ENCODE results near the gene HAUS1.
"Not testable (repeated sequence)": the region's sequence is repeated elsewhere in the genome, so short reads cannot be mapped to it uniquely, and the experiment has no call there.

The HAUS1 gene

DNA sequence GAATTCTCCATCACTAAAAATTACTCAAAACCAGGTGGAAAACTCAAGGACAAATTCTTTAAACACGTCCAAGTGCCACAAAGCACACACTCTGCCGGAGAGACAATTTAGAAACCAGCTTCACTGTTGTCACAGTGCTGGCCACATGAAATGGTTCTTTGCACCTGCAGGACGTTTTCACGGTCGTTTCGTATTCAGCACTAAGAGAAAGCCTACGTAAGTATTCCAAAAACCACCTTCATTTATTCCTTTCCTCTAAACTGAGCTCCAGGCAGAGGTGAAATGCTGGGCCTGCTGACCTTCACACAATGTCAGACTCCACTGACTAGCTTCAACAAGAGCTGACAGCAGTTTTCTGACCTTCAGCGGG lies 6.8 kb upstream of the HAUS1 start:
- H3K36me3 ChIP-seq (ENCODE audit: control insufficient read depth, insufficient read depth, low read length), result peaks cover 2% of the 10 kb centered on the region
- H3K4me3 ChIP-seq (ENCODE audit: low read length), result peak overlapping the region; percentile 90
- peak overlapping the region; percentile 95 for H3K27ac ChIP-seq (ENCODE audit: low read depth, low read length)
- peaks cover 6% of the 10 kb centered on the region for H3K4me1 ChIP-seq (ENCODE audit: control insufficient read depth, insufficient read depth, low read length)
- H3K27me3 ChIP-seq (ENCODE audit: control insufficient read depth, insufficient read depth, low read length), result no peaks in the 10 kb centered on the region
- H3K9ac ChIP-seq (ENCODE audit: low read length), result peak overlapping the region; percentile 87

DNA sequence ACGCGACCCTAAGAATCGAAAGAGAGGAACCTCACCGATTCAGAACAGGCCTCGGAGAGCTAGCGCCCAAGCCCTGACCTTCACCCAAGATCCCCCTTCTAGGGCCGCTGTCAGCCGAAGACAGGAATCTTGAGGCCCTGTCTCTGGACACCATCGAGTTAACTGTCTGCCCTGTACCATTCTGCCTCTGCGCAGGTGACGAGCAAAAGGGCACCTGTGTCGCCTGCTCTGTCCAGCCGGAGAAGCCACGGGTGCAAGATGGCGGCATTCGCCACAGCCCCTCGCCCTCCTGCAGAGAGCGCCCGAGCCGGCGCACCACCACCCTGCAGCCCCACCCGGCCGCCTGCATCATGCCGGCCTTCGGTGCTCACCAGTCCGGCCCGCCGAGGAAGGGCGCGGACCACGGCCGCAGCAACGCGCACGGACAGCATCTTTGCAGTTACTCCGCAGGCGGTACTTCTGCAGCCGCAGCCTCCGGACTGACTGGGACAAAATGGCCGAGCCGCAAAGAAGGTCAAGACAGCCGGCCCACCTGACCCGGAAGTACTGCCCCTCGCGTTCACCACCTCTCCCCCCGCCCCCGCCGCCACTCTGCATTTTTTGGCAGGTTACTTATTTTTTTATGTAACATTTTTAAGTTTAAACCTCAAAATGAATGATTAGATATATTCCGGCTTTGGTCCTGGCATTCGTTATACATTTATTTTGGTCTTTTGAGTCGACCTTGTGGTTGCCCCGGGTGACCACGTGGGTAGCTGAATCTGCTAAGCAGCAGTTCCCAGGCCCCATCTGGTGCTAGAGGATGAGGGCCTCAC lies 6.2 kb upstream of the HAUS1 start, which contains the start of gene ATP5F1A:
TSS of gene ATP5F1A (minus strand) at position 496 of the 815 bp plus-strand sequence. CDS start at position 431, 65 bp downstream.
- peak within 1 kb of the TSS; percentile 95 for H3K27ac ChIP-seq (ENCODE audit: low read depth, low read length)
- peaks cover 6% of the 10 kb centered on the region for H3K4me1 ChIP-seq (ENCODE audit: control insufficient read depth, insufficient read depth, low read length)
- peak within 1 kb of the TSS; percentile 87 for H3K9ac ChIP-seq (ENCODE audit: low read length)
- H3K27me3 ChIP-seq (ENCODE audit: control insufficient read depth, insufficient read depth, low read length), result no peaks in the 10 kb centered on the region
- H3K36me3 ChIP-seq (ENCODE audit: control insufficient read depth, insufficient read depth, low read length), result peaks cover 2% of the 10 kb centered on the region
- peak within 1 kb of the TSS; percentile 90 for H3K4me3 ChIP-seq (ENCODE audit: low read length)

DNA sequence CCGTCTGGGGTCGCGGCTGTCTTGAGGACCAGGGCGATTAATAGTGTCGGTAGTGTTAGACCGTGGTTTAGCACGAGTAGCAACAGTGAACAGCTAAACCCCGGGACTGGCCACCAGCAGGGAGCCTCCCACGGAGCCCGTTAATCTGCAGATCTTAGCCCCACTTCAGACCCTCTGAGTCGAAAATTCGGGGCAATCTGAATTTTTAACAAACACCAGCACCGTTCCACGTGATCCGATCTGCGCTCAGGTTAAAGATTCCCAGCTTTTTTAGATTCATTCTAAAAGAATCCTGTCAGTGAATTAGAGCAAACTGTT lies 5.6 kb upstream of the HAUS1 start:
- Histone ChIP-seq H3K36me3 (ENCODE audit: control insufficient read depth, insufficient read depth, low read length) (peaks cover 2% of the 10 kb centered on the region), H3K9ac (ENCODE audit: low read length) (peak overlapping the region; percentile 38), H3K4me1 (ENCODE audit: control insufficient read depth, insufficient read depth, low read length) (peaks cover 6% of the 10 kb centered on the region), H3K27ac (ENCODE audit: low read depth, low read length) (peak overlapping the region; percentile 95), H3K4me3 (ENCODE audit: low read length) (peak overlapping the region; percentile 90), H3K27me3 (ENCODE audit: control insufficient read depth, insufficient read depth, low read length) (no peaks in the 10 kb centered on the region)

DNA sequence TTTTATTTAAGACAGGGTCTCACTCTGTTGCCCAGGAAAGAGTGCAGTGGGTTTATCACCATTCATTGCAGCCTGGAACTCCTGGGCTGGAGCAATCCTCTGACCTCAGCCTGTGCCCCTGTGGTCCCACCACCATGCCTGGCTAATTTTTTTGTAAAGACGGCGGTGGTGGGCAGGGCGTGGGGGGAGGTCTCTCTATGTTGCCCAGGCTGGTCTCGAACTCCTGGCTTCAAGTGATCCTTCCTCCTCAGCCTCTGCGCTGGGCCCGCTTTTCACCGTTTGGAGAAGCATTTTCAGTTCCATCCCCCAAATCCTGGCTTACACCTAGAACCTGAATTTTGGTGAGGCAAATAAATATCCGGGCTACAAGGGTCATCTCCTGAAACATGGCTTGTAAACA lies 4.7 kb upstream of the HAUS1 start:
- Histone ChIP-seq H3K9ac (ENCODE audit: low read length) (no peak overlapping the region), H3K27ac (ENCODE audit: low read depth, low read length) (no peak overlapping the region), H3K4me1 (ENCODE audit: control insufficient read depth, insufficient read depth, low read length) (peaks cover 6% of the 10 kb centered on the region), H3K27me3 (ENCODE audit: control insufficient read depth, insufficient read depth, low read length) (no peaks in the 10 kb centered on the region), H3K36me3 (ENCODE audit: control insufficient read depth, insufficient read depth, low read length) (no peaks in the 10 kb centered on the region), H3K4me3 (ENCODE audit: low read length) (no peak overlapping the region)

DNA sequence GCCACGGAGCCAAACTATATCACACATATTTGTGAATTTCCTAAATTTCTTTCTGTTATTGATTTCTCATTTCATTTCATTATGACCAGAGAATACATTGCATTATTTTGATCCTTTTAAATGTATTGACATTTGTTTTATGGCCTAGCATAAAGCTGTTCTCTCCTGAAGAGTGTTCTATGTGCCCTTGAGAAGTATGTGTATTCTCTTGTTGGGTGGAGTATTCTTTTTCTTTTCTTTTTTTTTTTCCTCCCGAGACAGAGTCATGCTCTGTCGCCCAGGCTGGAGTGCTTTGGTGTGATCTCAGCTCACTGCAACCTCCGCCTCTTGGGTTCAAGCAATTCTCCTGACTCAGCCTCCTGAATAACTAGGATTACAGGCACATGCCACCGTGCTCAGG lies 5.2 kb downstream of the HAUS1 start:
- no peaks in the 10 kb centered on the region for H3K27me3 ChIP-seq (ENCODE audit: control insufficient read depth, insufficient read depth, low read length)
- H3K27ac ChIP-seq (ENCODE audit: low read depth, low read length), result no peak overlapping the region
- H3K36me3 ChIP-seq (ENCODE audit: control insufficient read depth, insufficient read depth, low read length), result peaks cover 4% of the 10 kb centered on the region
- peaks cover 4% of the 10 kb centered on the region for H3K4me1 ChIP-seq (ENCODE audit: control insufficient read depth, insufficient read depth, low read length)
- H3K9ac ChIP-seq (ENCODE audit: low read length), result no peak overlapping the region
- H3K4me3 ChIP-seq (ENCODE audit: low read length), result no peak overlapping the region

DNA sequence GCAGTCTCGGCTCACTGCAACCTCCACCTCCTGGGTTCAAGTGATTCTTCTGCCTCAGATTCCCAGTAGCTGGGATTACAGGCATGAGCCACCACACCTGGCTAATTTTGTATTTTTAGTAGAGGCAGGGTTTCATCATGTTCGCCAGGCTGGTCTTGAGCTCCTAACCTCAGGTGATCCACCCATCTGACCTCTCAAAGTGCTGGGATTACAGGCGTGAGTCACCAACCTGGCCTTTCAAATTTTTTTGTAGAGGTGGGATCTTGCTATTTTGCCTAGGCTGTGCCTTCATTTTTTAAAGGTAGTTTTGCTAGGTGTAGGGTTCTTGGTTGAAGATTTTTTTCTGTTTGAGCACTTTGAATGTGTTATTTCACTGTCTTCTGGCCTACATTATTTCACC lies 6.2 kb downstream of the HAUS1 start:
- Histone ChIP-seq H3K27me3 (ENCODE audit: control insufficient read depth, insufficient read depth, low read length) (no peaks in the 10 kb centered on the region), H3K36me3 (ENCODE audit: control insufficient read depth, insufficient read depth, low read length) (peaks cover 4% of the 10 kb centered on the region)

DNA sequence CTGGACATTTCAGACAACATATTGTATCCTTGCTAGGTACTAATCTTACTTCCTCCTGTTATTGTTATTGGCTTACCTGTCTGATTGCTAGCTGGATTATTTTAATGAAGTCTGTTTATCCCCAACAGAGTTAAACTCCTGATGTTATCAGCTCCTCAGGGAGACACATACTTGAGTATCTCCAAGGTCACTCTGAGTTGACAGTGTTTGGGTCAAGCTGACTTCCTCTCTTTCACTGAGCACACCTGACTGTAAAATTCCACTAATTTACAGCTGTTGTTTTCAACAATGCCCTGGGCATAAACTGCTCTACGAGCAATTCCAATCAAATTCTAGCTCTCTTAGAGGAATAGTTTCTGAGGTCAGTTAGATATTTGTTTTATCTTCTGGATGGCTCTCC lies 9.6 kb downstream of the HAUS1 start:
- Histone ChIP-seq H3K4me3 (ENCODE audit: low read length) (no peak overlapping the region), H3K4me1 (ENCODE audit: control insufficient read depth, insufficient read depth, low read length) (no peaks in the 10 kb centered on the region), H3K27ac (ENCODE audit: low read depth, low read length) (no peak overlapping the region), H3K36me3 (ENCODE audit: control insufficient read depth, insufficient read depth, low read length) (peaks cover 4% of the 10 kb centered on the region), H3K9ac (ENCODE audit: low read length) (no peak overlapping the region), H3K27me3 (ENCODE audit: control insufficient read depth, insufficient read depth, low read length) (no peaks in the 10 kb centered on the region)

More for the DNA sequence above, 6.2 kb downstream of the HAUS1 start:
- H3K27ac ChIP-seq (ENCODE audit: low read depth, low read length), result no peak overlapping the region
- no peak overlapping the region for H3K4me3 ChIP-seq (ENCODE audit: low read length)
- no peak overlapping the region for H3K9ac ChIP-seq (ENCODE audit: low read length)
- H3K4me1 ChIP-seq (ENCODE audit: control insufficient read depth, insufficient read depth, low read length), result no peaks in the 10 kb centered on the region

DNA sequence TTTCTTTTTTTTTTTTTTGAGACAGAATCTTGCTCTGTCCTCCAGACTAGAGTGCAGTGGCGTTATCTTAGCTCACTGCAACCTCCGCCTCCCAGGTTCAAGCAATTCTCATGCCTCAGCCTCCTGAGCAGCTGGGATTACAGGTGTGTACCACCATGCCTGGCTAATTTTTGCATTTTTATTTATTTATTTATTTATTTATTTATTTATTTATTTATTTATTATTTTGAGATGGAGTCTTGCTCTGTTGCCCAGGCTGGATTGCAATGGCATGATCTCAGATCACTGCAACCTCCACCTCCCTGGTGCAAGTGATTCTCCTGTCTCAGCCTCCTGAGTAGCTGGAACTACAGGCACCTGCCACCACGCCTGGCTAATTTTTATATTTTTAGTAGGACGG lies 22.4 kb downstream of the HAUS1 start:
- not testable (repeated sequence) for H3K27ac ChIP-seq (ENCODE audit: low read depth, low read length); H3K9ac ChIP-seq (ENCODE audit: low read length); H3K27me3 ChIP-seq (ENCODE audit: control insufficient read depth, insufficient read depth, low read length); H3K4me3 ChIP-seq (ENCODE audit: low read length); H3K4me1 ChIP-seq (ENCODE audit: control insufficient read depth, insufficient read depth, low read length)
- peaks cover 13% of the 10 kb centered on the region for H3K36me3 ChIP-seq (ENCODE audit: control insufficient read depth, insufficient read depth, low read length)

DNA sequence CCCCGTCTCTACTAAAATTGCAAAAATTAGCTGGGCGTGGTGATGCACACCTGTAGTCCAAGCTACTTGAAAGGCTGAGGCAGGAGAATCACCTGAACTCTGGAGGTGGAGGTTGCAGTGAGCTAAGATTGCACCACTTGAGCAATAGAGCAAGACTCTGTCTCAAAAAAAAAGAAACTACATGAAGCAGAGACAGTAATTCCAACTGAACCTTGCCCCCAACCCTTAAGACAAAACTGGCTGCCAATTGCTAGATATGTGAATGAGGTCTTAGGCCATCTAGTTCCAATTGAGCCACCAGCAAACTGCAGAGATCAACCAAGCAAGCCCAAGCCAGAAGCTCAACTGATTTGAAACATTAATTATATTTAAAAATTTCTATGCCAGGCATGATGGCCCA lies 25.9 kb downstream of the HAUS1 start:
- no peak overlapping the region for H3K27ac ChIP-seq (ENCODE audit: low read depth, low read length)
- H3K27me3 ChIP-seq (ENCODE audit: control insufficient read depth, insufficient read depth, low read length), result no peaks in the 10 kb centered on the region
- no peak overlapping the region for H3K9ac ChIP-seq (ENCODE audit: low read length)
- peaks cover 8% of the 10 kb centered on the region for H3K36me3 ChIP-seq (ENCODE audit: control insufficient read depth, insufficient read depth, low read length)
- H3K4me1 ChIP-seq (ENCODE audit: control insufficient read depth, insufficient read depth, low read length), result no peaks in the 10 kb centered on the region
- no peak overlapping the region for H3K4me3 ChIP-seq (ENCODE audit: low read length)

DNA sequence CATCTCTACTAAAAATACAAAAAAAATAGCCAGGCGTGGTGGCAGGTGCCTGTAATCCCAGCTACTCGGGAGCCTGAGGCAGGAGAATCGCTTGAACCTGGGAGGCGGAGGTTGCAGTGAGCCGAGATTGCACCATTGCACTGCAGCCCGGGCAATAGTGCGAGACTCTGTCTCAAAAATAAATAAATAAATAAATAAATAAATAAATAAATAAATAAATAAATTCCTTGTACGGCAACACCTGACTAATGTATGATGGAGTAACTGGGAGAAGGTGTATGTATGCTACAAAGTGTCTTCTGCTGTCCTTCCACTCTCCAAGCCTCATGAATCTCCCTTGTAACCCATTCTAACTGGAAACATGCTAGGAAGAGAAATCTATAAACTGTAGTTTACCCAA lies 26.4 kb downstream of the HAUS1 start:
- H3K4me3 ChIP-seq (ENCODE audit: low read length); H3K9ac ChIP-seq (ENCODE audit: low read length); H3K27me3 ChIP-seq (ENCODE audit: control insufficient read depth, insufficient read depth, low read length); H3K4me1 ChIP-seq (ENCODE audit: control insufficient read depth, insufficient read depth, low read length); H3K36me3 ChIP-seq (ENCODE audit: control insufficient read depth, insufficient read depth, low read length); H3K27ac ChIP-seq (ENCODE audit: low read depth, low read length): not testable (repeated sequence)

DNA sequence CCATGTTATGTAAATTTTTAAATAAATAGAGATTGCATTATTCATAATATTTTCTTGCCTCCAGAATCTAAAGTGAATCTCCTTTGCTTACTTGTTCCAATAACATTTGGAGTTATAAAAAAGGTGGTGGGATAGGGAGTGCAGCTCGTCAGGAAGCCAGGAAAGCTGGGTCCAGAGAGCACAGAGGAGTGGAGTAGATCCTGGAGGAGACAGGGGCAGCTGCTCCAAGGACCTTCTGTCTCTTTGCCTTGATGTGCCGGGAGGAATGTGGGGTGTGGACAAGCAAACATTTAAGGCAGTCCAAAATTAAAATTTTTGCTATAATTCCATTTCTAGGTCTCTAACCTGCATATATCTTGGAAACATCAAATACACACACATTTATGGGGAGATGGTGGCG lies 29.3 kb downstream of the HAUS1 start:
- no peak overlapping the region for H3K9ac ChIP-seq (ENCODE audit: low read length)
- no peaks in the 10 kb centered on the region for H3K27me3 ChIP-seq (ENCODE audit: control insufficient read depth, insufficient read depth, low read length)
- H3K36me3 ChIP-seq (ENCODE audit: control insufficient read depth, insufficient read depth, low read length), result peaks cover 8% of the 10 kb centered on the region
- H3K4me3 ChIP-seq (ENCODE audit: low read length), result no peak overlapping the region
- H3K27ac ChIP-seq (ENCODE audit: low read depth, low read length), result no peak overlapping the region
- H3K4me1 ChIP-seq (ENCODE audit: control insufficient read depth, insufficient read depth, low read length), result no peaks in the 10 kb centered on the region

DNA sequence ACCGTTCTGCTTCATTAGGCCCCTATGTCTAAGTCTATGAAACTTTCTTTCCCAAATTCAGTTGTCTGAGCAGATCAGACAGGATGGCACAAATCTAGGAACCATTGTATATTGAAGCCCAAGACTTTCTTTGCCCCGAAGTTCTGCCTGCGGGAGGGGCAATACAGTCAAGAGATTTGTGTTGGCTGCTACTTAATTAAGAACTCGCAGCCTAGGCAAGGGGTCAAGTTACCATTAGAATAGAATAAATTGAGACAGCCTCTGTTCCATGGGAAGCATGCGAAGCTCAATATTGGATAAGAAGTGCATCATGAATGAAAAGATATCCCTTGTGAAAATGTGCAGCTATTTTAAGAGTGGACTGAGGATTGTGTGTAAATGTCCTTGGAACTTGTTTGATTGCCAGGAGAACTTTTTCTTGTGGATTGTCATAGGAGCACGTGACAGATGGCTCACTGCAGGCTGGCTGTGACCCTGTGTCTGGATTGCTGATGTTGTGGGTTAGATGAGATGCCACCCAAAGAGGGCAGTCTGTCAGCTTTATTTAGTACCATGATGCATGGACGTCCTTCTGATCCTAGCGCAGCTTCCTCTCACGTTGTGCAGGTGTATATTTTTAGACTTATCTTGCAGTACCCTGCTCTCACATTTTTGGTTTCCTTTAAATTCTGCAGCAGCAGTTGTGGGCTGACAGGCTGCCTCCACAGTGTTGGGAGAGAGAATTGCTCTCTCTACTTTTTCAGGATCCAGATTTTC lies 30.9 kb downstream of the HAUS1 start:
- Histone ChIP-seq H3K4me1 (ENCODE audit: control insufficient read depth, insufficient read depth, low read length) (no peaks in the 10 kb centered on the region), H3K36me3 (ENCODE audit: control insufficient read depth, insufficient read depth, low read length) (no peaks in the 10 kb centered on the region), H3K4me3 (ENCODE audit: low read length) (no peak overlapping the region), H3K9ac (ENCODE audit: low read length) (no peak overlapping the region), H3K27me3 (ENCODE audit: control insufficient read depth, insufficient read depth, low read length) (no peaks in the 10 kb centered on the region), H3K27ac (ENCODE audit: low read depth, low read length) (no peak overlapping the region)

DNA sequence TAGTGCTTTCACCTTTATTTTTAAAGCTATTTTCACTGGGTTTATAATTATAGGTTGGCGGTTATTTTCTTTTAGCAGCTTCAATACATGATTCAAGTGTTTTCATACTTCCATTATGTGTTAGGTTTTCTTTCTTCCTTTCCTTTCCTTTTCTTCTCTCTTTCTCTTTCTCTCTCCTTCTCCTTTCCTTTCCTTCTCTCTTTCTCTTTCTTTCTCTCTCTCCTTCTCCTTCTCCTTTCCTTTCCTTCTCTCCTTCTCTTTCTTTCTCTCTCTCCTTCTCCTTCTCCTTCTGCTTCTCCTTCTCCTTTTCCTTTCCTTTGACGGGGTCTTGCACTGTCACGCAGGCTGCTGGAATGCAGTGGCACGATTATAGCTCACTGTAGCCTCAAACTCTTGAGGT lies 36.0 kb downstream of the HAUS1 start:
- no peaks in the 10 kb centered on the region for H3K27me3 ChIP-seq (ENCODE audit: control insufficient read depth, insufficient read depth, low read length)
- no peak overlapping the region for H3K4me3 ChIP-seq (ENCODE audit: low read length)
- no peaks in the 10 kb centered on the region for H3K36me3 ChIP-seq (ENCODE audit: control insufficient read depth, insufficient read depth, low read length)
- no peak overlapping the region for H3K27ac ChIP-seq (ENCODE audit: low read depth, low read length)
- no peaks in the 10 kb centered on the region for H3K4me1 ChIP-seq (ENCODE audit: control insufficient read depth, insufficient read depth, low read length)
- H3K9ac ChIP-seq (ENCODE audit: low read length), result no peak overlapping the region
